ENCODE data around the gene ZMAT5. TPM values are rescaled to one million over a fixed set of nuclear protein-coding genes. Genes with fewer than 3 reads are reported as not detected.

ZMAT5 gene
- polyA plus RNA-seq, 1 donor (not counting 4 experiments of a cell fraction or from before 2014, with no cell fraction given): 11.1 TPM

DNA sequence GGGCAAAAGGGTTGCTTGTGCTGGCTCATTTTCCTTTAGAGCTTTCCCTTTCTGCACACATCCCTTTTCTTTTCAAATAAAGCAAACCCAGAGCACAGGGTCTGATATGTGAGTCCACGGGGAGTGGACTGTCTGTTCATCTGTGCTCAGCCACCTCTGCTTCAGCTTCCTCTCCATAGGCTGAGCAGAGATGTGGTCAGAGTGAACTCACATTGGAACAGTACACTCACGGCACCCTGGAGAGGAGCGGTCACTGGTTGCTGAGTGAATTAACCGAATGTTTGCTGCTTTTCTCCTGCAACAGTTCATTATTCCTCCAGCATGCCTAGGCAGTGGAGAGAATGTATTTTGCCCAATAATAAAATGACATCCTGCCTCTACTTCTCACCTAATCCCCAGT lies 83.3 kb downstream of the ZMAT5 start:
- Histone ChIP-seq H4K20me1 (ENCODE audit: control insufficient read depth, extremely low read depth, insufficient read depth, low read length) (no peaks in the 10 kb centered on the region), H3K9me1 (ENCODE audit: control insufficient read depth, extremely low read depth, insufficient read depth, low read length) (no peaks in the 10 kb centered on the region), H3K27me3 (ENCODE audit: control insufficient read depth, extremely low read depth, insufficient read depth, low read length) (no peaks in the 10 kb centered on the region), H3K4me2 (ENCODE audit: control insufficient read depth, extremely low read depth, insufficient read depth, low read depth, low read length) (no peak overlapping the region), H3K79me2 (ENCODE audit: control insufficient read depth, insufficient read depth, low read length) (no peaks in the 10 kb centered on the region), H3K4me1 (ENCODE audit: control insufficient read depth, extremely low read depth, insufficient read depth, low read length) (no peaks in the 10 kb centered on the region), H3K27ac (ENCODE audit: control insufficient read depth, insufficient read depth, low read length) (no peak overlapping the region), H3K9me3 (ENCODE audit: control insufficient read depth, low read depth, low read length) (no peaks in the 10 kb centered on the region), H3K9ac (ENCODE audit: control insufficient read depth, extremely low read depth, insufficient read depth, low read length) (no peak overlapping the region), H3K36me3 (ENCODE audit: control insufficient read depth in 2 of 2, extremely low read depth in 1 of 2, insufficient read depth in 2 of 2, low read length in 2 of 2) (peaks cover 32 to 36% of the 10 kb centered on the region in 2 experiments), H3K4me3 (ENCODE audit: control insufficient read depth in 2 of 3, extremely low read depth in 1 of 3, insufficient read depth in 2 of 3, low read depth in 1 of 3, low read length in 3 of 3) (no peak overlapping the region), H2AFZ (ENCODE audit: control insufficient read depth, low read length) (no peak overlapping the region)
- dilution Hi-C loops (cut with MboI; ENCODE audit: extremely low pct_ligation_motif_present, low sequenced_read_pairs): no loop called here
- no peak for FAIRE-seq
- TF ChIP-seq, protein P1, sequence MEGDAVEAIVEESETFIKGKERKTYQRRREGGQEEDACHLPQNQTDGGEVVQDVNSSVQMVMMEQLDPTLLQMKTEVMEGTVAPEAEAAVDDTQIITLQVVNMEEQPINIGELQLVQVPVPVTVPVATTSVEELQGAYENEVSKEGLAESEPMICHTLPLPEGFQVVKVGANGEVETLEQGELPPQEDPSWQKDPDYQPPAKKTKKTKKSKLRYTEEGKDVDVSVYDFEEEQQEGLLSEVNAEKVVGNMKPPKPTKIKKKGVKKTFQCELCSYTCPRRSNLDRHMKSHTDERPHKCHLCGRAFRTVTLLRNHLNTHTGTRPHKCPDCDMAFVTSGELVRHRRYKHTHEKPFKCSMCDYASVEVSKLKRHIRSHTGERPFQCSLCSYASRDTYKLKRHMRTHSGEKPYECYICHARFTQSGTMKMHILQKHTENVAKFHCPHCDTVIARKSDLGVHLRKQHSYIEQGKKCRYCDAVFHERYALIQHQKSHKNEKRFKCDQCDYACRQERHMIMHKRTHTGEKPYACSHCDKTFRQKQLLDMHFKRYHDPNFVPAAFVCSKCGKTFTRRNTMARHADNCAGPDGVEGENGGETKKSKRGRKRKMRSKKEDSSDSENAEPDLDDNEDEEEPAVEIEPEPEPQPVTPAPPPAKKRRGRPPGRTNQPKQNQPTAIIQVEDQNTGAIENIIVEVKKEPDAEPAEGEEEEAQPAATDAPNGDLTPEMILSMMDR (optimal IDR thresholded peaks at IDR 0.05 in 1 of 3, IDR thresholded peaks at IDR 0.05 in 1 of 3, conservative IDR thresholded peaks at IDR 0.05 in 1 of 3; ENCODE audit: extremely low read depth in 1 of 3, insufficient read depth in 2 of 3, low read length in 3 of 3): no peak
- no peak for DNase-seq (ENCODE audit: low read depth, low spot score)

Small RNAs within 50 kb of the gene (small RNA-seq; reads per million reads assigned to genes)
- gene AC004882.2 (ENCODE audit: insufficient read length in 3 of 3, low read depth in 3 of 3, low replicate concordance in 1 of 3): 0 reads per million in 3 experiments
- gene RF00019 (ENCODE audit: insufficient read length in 3 of 3, low read depth in 3 of 3, low replicate concordance in 1 of 3): 0 reads per million in 3 experiments

Other genes with a start within 250 kb of the ZMAT5 start
- gene THOC5, start 213.2 kb downstream of the ZMAT5 start, polyA plus RNA-seq: 34.1 to 35.6 TPM (median 35.4 TPM) in 3 replicates
- 58.3 to 63.1 TPM (median 61.3 TPM) in 3 replicates for gene NIPSNAP1, start 185.9 kb downstream of the ZMAT5 start, polyA plus RNA-seq
- 23.2 to 112 TPM (median 50.2 TPM) in 3 replicates for gene NF2, start 163.4 kb downstream of the ZMAT5 start, polyA plus RNA-seq
- gene CABP7, start 47.0 kb downstream of the ZMAT5 start, polyA plus RNA-seq: not detected in 3 replicates
- 140 to 174 TPM (median 161 TPM) in 3 replicates for gene UQCR10, start 362 bp upstream of the ZMAT5 start, polyA plus RNA-seq
- 50.7 to 53.0 TPM (median 51.3 TPM) in 3 replicates for gene ASCC2, start 71.3 kb upstream of the ZMAT5 start, polyA plus RNA-seq
- 16.4 to 22.1 TPM (median 16.5 TPM) in 3 replicates for gene MTMR3, start 116.2 kb upstream of the ZMAT5 start, polyA plus RNA-seq